Cardiac muscle cell (in vitro differentiated cells and primary cell): ENCODE results near the gene ANKRD63. TPM values are rescaled to one million over a fixed set of nuclear protein-coding genes. Genes with fewer than 3 reads are reported as not detected.
A peak's percentile ranks its signal among the peaks of the same experiment; 100 is the strongest.

Experiments
- DNase-seq, 2 donors: peaks; one replicate each; pipeline versions ENCODE4 v3.0.0 to v3.0.0-alpha.2; 2010 to 2017; ENCODE audit warnings: low read depth in 1 of 2, low spot score in 1 of 2
- H3K27ac ChIP-seq: fragments of 200-600 bp; sonication (generic); 2 replicates; pipeline ENCODE4 v1.5.1; 2016
- H3K27me3 ChIP-seq: fragments of 200-600 bp; sonication (generic); 2 replicates; pipeline ENCODE4 v1.6.0; 2016; ENCODE audit warnings: control low read depth
- H3K36me3 ChIP-seq: fragments of 200-600 bp; sonication (generic); 2 replicates; pipeline ENCODE4 v1.5.1; 2016; ENCODE audit warnings: control low read depth
- H3K4me1 ChIP-seq: fragments of 200-600 bp; sonication (generic); 2 replicates; pipeline ENCODE4 v1.8.1; 2017; ENCODE audit warnings: low read depth, mild to moderate bottlenecking, mixed run types
- H3K4me3 ChIP-seq: fragments of 200-600 bp; sonication (generic); 2 replicates; pipeline ENCODE4 v1.5.1; 2016; ENCODE audit warnings: mild to moderate bottlenecking
- H3K9me3 ChIP-seq: fragments of 200-600 bp; sonication (generic); 2 replicates; pipeline ENCODE4 v1.5.1; 2017; ENCODE audit warnings: low read depth, mild to moderate bottlenecking, control low read depth
- CTCF ChIP-seq: IDR thresholded peaks from 2 replicates; pipeline ENCODE4 v1.5.1; 2012; ENCODE audit warnings: low read depth, mild to moderate bottlenecking, low read length
- polyA plus RNA-seq: library from polyadenylated mRNA; unstranded; fragments of >200 nt; fragmentation: Nextera tagmentation; extraction: Ambion mirVana; gene quantifications from 2 replicates; pipeline ENCODE4 v1.2.1, GENCODE V29; 2016
- total RNA-seq: library from RNA; depleted of rRNA; stranded (reverse); fragments of >200 nt; gene quantifications from 2 replicates; pipeline ENCODE4 v1.2.3, GENCODE V29; 2016

The ANKRD63 gene
- total and polyA plus RNA-seq, 2 experiments from 2014 or later = 13.7 to 104 TPM

- H3K36me3 ChIP-seq = no peaks in the 10 kb centered on the region
Measured at GRCh38 chr15:40275523-40275922, 7.3 kb downstream of the ANKRD63 start.

GRCh38 chr15:40274350-40275274, 8.3 kb downstream of the ANKRD63 start:
- Histone ChIP-seq H3K27ac (no peak overlapping the region), H3K4me3 (no peak overlapping the region), H3K27me3 (no peaks in the 10 kb centered on the region), H3K9me3 (no peaks in the 10 kb centered on the region), H3K4me1 (peaks cover 10% of the 10 kb centered on the region), H3K36me3 (no peaks in the 10 kb centered on the region)
- peak; percentile 100 for TF ChIP-seq CTCF
- DNase-seq = peak; percentile 88 to 91

More at GRCh38 chr15:40275523-40275922, 7.3 kb downstream of the ANKRD63 start:
- Histone ChIP-seq H3K27ac (no peak overlapping the region), H3K9me3 (no peaks in the 10 kb centered on the region), H3K4me3 (no peak overlapping the region), H3K4me1 (peaks cover 20% of the 10 kb centered on the region), H3K27me3 (peaks cover 4% of the 10 kb centered on the region)
- no peak for TF ChIP-seq CTCF
- no peak for DNase-seq

- Histone ChIP-seq H3K4me1 (peaks cover 1% of the 10 kb centered on the region), H3K4me3 (no peak overlapping the region), H3K27ac (no peak overlapping the region), H3K36me3 (no peaks in the 10 kb centered on the region), H3K9me3 (no peaks in the 10 kb centered on the region), H3K27me3 (no peaks in the 10 kb centered on the region)
- DNase-seq = no peak
- no peak for TF ChIP-seq CTCF
Measured at GRCh38 chr15:40273428-40273827, 9.4 kb downstream of the ANKRD63 start.

GRCh38 chr15:40272485-40273056, 10.3 kb downstream of the ANKRD63 start:
- no peaks in the 10 kb centered on the region for H3K27me3 ChIP-seq
- no peak overlapping the region for H3K4me3 ChIP-seq
- no peak for TF ChIP-seq CTCF
- DNase-seq = no peak
- no peaks in the 10 kb centered on the region for H3K4me1 ChIP-seq
- no peaks in the 10 kb centered on the region for H3K36me3 ChIP-seq
- H3K9me3 ChIP-seq = no peaks in the 10 kb centered on the region
- no peak overlapping the region for H3K27ac ChIP-seq

- H3K4me1 ChIP-seq = no peaks in the 10 kb centered on the region
- H3K36me3 ChIP-seq = no peaks in the 10 kb centered on the region
- no peaks in the 10 kb centered on the region for H3K9me3 ChIP-seq
- no peak overlapping the region for H3K4me3 ChIP-seq
- no peaks in the 10 kb centered on the region for H3K27me3 ChIP-seq
- no peak for TF ChIP-seq CTCF
- H3K27ac ChIP-seq = no peak overlapping the region
- no peak for DNase-seq
Measured at GRCh38 chr15:40271685-40272484, 11.0 kb downstream of the ANKRD63 start.
